Smooth muscle cell of bladder (primary cell): Measurements from ENCODE around the gene XAGE5. TPM values are rescaled to one million over a fixed set of nuclear protein-coding genes. Genes with fewer than 3 reads are reported as not detected.

Experiments used
- total RNA-seq: library from RNA; depleted of rRNA; stranded (reverse); fragments of >200 nt; gene quantifications from 2 replicates; pipeline ENCODE4 v1.2.3, GENCODE V29; 2014

The XAGE5 gene, protein sequence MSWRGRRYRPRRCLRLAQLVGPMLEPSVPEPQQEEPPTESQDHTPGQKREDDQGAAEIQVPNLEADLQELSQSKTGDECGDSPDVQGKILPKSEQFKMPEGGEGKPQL
- total RNA-seq: not detected in 2 replicates

GRCh38 chrX:52811065-52811625 lies at the start of gene XAGE5:
XAGE5 (plus strand) TSS chrX:52811287; CDS start chrX:52812567, 1,280 bp downstream.

DNA sequence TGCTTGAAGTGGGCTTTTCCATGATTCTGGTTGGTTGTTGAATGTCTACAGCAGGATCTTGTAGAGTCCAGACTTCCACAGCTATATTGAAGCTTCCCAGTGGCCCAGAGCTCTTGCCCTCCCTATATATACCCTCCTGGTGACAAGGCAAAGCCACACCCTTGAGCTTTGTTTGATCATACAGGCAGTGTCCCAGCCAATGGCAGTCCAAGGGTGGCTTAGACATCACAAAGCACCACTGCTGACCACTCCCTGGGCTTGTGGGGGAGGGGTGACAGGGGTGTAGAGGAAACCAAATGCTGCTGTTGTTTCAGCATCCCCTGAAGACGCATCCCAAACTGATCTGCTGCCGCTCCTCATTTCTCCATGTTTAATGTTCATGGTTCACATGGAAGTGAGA lies 13.8 kb upstream of the XAGE5 start, which contains the start of gene SPANXN5:
SPANXN5 (minus strand) TSS at position 101 of the 400 bp plus-strand sequence; CDS start at position 22, 79 bp downstream.

Other genes with a start within 250 kb of the XAGE5 start
- gene SSX7, start 156.4 kb upstream of the XAGE5 start, total RNA-seq: not detected in 2 replicates
- gene SSX2, start 104.1 kb upstream of the XAGE5 start, total RNA-seq: not detected in 2 replicates
- gene SSX2B, start 60.0 kb upstream of the XAGE5 start, total RNA-seq: not detected in 2 replicates
- not detected in 2 replicates for gene SPANXN5, start 13.9 kb upstream of the XAGE5 start, total RNA-seq
- gene XAGE3, start 56.8 kb downstream of the XAGE5 start, total RNA-seq: not detected in 2 replicates
- gene FAM156B, start 86.0 kb downstream of the XAGE5 start, total RNA-seq: 12.1 and 12.9 TPM in 2 replicates
- gene FAM156A, start 147.2 kb downstream of the XAGE5 start, total RNA-seq: 8.8 and 14.5 TPM in 2 replicates
- gene GPR173, start 237.5 kb downstream of the XAGE5 start, total RNA-seq: 1.6 and 1.7 TPM in 2 replicates